ENCODE data around the gene PRKCH. TPM values are rescaled to one million over a fixed set of nuclear protein-coding genes. Genes with fewer than 3 reads are reported as not detected.

Gene PRKCH
- total and polyA plus RNA-seq, 3 donors from 2014 or later = 15.0 to 26.8 (median 25.4) TPM

- H3K27ac ChIP-seq = no peak overlapping the region
- 78 to 86% methylated on average over 3 of the region's 3 CpGs for WGBS, 2 donors
- no peaks in the 10 kb centered on the region for H3K9me3 ChIP-seq
- TF ChIP-seq CTCF (IDR thresholded peaks at IDR 0.05) = no peak
- TF ChIP-seq POLR2A (IDR thresholded peaks at IDR 0.05) = no peak
- peaks cover 4% of the 10 kb centered on the region for H3K4me1 ChIP-seq
- no peak for DNase-seq
- intact Hi-C loops (cut with DNase I; ENCODE audit: low total_unique reads) = no loop called here
- no peaks in the 10 kb centered on the region for H3K27me3 ChIP-seq
- H3K36me3 ChIP-seq (ENCODE audit: low read depth, missing control alignments) = no peaks in the 10 kb centered on the region
- H3K4me3 ChIP-seq = no peak overlapping the region
Measured at GRCh38 chr14:61335049-61335448, 13.7 kb downstream of the PRKCH start.

GRCh38 chr14:61335671-61336275 lies 14.4 kb downstream of the PRKCH start:
- Histone ChIP-seq H3K9me3 (no peaks in the 10 kb centered on the region), H3K27me3 (no peaks in the 10 kb centered on the region), H3K4me1 (no peaks in the 10 kb centered on the region), H3K36me3 (ENCODE audit: low read depth, missing control alignments) (no peaks in the 10 kb centered on the region), H3K27ac (no peak overlapping the region), H3K4me3 (no peak overlapping the region)
- TF ChIP-seq POLR2A (IDR thresholded peaks at IDR 0.05) (no peak), CTCF (IDR thresholded peaks at IDR 0.05) (no peak)
- DNase-seq = no peak
- WGBS, 2 donors = 91 to 95% methylated on average over 1 of the region's 1 CpG
- intact Hi-C loops (cut with DNase I; ENCODE audit: low total_unique reads) = no loop called here

GRCh38 chr14:61337893-61338292 lies 16.5 kb downstream of the PRKCH start:
- WGBS, 2 donors = 79 to 89% methylated on average over 4 of the region's 4 CpGs
- intact Hi-C loops (cut with DNase I; ENCODE audit: low total_unique reads) = no loop called here
- Histone ChIP-seq H3K27ac (no peak overlapping the region), H3K36me3 (ENCODE audit: low read depth, missing control alignments) (no peaks in the 10 kb centered on the region), H3K9me3 (no peaks in the 10 kb centered on the region), H3K4me1 (no peaks in the 10 kb centered on the region), H3K27me3 (no peaks in the 10 kb centered on the region), H3K4me3 (no peak overlapping the region)
- DNase-seq = no peak
- no peak for TF ChIP-seq CTCF (IDR thresholded peaks at IDR 0.05)
- TF ChIP-seq POLR2A (IDR thresholded peaks at IDR 0.05) = no peak

GRCh38 chr14:61338457-61338856 lies 17.1 kb downstream of the PRKCH start:
- no peak for TF ChIP-seq CTCF (IDR thresholded peaks at IDR 0.05)
- TF ChIP-seq POLR2A (IDR thresholded peaks at IDR 0.05) = no peak
- DNase-seq = no peak
- no peaks in the 10 kb centered on the region for H3K9me3 ChIP-seq
- no peaks in the 10 kb centered on the region for H3K36me3 ChIP-seq (ENCODE audit: low read depth, missing control alignments)
- H3K4me1 ChIP-seq = no peaks in the 10 kb centered on the region
- no peak overlapping the region for H3K4me3 ChIP-seq
- intact Hi-C loops (cut with DNase I; ENCODE audit: low total_unique reads) = no loop called here
- 93 to 96% methylated on average over 2 of the region's 2 CpGs for WGBS, 2 donors
- H3K27me3 ChIP-seq = no peaks in the 10 kb centered on the region
- H3K27ac ChIP-seq = no peak overlapping the region
